Stomach (tissue), 4 donors: ENCODE results near the gene JPH3.

Source experiments
- CTCF ChIP-seq, 7 experiments: fragments of 450-650 bp in 4 of 7; fragments of 200-600 bp in 3 of 7; sonication (generic) in 3 of 7; IDR thresholded peaks; one replicate each; pipeline ENCODE4 v1.5.1; 2016 to 2019; ENCODE audit warnings: antibody characterized with exemption in 7 of 7, control low read depth in 2 of 7, mild to moderate bottlenecking in 1 of 7
- POLR2A ChIP-seq, 4 donors: fragments of 450-650 bp; IDR thresholded peaks; one replicate each; pipeline ENCODE4 v1.6.1; 2016; ENCODE audit warnings: antibody characterized with exemption in 4 of 4, control low read depth in 2 of 4, mild to moderate bottlenecking in 1 of 4, moderate library complexity in 1 of 4
- POLR2AphosphoS5 ChIP-seq, 3 donors: sonication (generic); formaldehyde crosslinking; IDR thresholded peaks; one replicate each; pipeline ENCODE4 v1.6.1; 2016; ENCODE audit warnings: antibody characterized with exemption in 3 of 3

- TF ChIP-seq CTCF (IDR thresholded peaks at IDR 0.05) (no peak), POLR2A (IDR thresholded peaks at IDR 0.05) (no peak), POLR2AphosphoS5 (IDR thresholded peaks at IDR 0.05) (no peak)
These were observed 137.5 kb downstream of the JPH3 start for GRCh38 chr16:87739801-87740200.
